ENCODE data around the gene RPH3AL. TPM values are rescaled to one million over a fixed set of nuclear protein-coding genes. Genes with fewer than 3 reads are reported as not detected.

Gene RPH3AL
- total RNA-seq, 1 donor from 2014 or later, result 6.1 TPM

DNA sequence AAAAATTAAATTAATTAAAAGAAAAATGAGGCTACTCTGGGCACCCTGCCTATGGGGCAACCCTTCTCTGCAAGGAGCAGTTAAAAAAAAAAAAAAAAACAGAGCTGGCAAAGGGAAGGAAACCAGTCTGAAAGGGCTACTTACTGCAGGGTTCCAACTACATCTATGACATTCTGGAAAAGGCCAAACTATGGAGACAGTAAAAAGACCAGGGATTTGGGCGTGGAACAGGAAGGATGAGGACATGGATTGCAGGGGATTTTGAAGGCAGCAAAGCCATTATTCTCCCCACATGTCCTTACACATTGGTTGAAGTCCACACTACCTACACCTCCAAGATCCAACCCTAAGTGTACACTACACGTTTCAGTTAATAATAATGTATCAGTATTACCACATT is 4.6 kb downstream of the RPH3AL start:
- Histone ChIP-seq H3K4me3 (ENCODE audit: low read depth, low read length) (no peak overlapping the region), H3K36me3 (ENCODE audit: control insufficient read depth, insufficient read depth, low read length) (no peaks in the 10 kb centered on the region), H3K27me3 (ENCODE audit: control insufficient read depth, insufficient read depth, low read length) (no peaks in the 10 kb centered on the region)
- no peak for FAIRE-seq
- DNase-seq (ENCODE audit: low read depth), result no peak
- TF ChIP-seq, protein P1, sequence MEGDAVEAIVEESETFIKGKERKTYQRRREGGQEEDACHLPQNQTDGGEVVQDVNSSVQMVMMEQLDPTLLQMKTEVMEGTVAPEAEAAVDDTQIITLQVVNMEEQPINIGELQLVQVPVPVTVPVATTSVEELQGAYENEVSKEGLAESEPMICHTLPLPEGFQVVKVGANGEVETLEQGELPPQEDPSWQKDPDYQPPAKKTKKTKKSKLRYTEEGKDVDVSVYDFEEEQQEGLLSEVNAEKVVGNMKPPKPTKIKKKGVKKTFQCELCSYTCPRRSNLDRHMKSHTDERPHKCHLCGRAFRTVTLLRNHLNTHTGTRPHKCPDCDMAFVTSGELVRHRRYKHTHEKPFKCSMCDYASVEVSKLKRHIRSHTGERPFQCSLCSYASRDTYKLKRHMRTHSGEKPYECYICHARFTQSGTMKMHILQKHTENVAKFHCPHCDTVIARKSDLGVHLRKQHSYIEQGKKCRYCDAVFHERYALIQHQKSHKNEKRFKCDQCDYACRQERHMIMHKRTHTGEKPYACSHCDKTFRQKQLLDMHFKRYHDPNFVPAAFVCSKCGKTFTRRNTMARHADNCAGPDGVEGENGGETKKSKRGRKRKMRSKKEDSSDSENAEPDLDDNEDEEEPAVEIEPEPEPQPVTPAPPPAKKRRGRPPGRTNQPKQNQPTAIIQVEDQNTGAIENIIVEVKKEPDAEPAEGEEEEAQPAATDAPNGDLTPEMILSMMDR (IDR thresholded peaks at IDR 0.05; ENCODE audit: insufficient read depth, low read length, severe bottlenecking), result no peak

DNA sequence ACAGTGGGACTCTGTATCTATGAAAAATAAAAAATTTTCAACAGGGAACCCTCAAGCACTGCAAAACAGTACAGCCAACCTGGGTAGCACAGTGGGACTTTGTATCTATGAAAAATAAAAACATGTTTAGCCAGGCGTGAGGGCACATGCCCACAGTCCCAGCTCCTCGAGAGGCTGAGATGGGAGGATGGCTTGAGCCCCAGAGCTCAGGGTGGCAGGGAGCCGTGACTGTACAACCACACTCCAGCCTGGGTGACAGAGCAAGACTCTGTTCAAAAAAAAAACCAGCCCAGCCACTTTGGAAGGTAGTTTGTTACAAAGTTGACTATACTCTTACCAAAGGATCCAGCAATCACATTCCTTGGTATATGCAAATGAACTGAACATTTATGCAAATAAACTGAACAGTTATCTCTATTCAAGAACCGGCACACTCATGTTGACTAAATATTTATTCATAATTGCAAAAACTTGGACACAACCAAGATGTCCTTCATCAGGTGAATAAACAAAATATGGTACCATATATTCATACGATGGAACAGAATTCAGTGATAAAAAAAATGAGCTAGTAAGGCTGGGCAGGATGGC is 5.2 kb downstream of the RPH3AL start:
- Histone ChIP-seq H3K36me3 (ENCODE audit: control insufficient read depth, insufficient read depth, low read length) (no peaks in the 10 kb centered on the region), H3K4me3 (ENCODE audit: low read depth, low read length) (no peak overlapping the region), H3K27me3 (ENCODE audit: control insufficient read depth, insufficient read depth, low read length) (no peaks in the 10 kb centered on the region)
- TF ChIP-seq, protein P1 (IDR thresholded peaks at IDR 0.05; ENCODE audit: insufficient read depth, low read length, severe bottlenecking), result no peak
- DNase-seq (ENCODE audit: low read depth) (no peak), FAIRE-seq (no peak)

DNA sequence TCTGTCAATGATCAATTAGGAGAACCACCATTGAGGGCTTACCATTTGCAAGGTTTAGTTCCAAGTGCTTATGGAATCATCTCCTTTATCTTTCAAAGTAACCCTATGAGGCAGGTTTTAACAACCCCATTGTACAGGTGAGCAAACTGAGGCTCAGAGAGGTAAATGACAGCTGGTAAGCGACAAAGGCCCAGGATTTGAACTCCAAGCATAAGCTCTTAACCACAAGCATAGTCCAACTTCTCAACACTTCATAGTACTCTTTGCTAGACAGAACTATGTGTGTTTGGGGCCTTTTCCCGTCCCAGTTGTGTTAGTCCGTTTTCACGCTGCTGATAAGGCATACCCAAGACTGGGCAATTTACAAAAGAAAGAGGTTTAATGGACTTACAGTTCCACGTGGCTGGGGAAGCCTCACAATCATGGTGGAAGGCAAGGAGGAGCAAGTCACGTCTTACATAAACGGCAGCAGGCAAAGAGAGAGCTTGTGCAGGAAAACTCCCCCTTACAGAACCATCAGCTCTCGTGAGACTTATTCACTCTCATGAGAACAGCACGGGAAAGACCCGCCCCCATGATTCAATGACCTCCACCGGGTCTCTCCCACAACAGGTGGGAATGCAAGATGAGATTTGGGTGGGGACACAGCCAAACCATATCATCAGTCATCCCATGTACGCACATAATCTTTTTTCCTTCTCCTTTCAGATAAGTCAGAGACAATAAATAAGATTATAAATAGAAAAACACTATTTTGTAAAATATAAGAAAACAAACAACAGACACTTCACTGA is 6.4 kb downstream of the RPH3AL start:
- no peak for FAIRE-seq
- H3K36me3 ChIP-seq (ENCODE audit: control insufficient read depth, insufficient read depth, low read length), result no peaks in the 10 kb centered on the region
- no peak overlapping the region for H3K4me3 ChIP-seq (ENCODE audit: low read depth, low read length)
- H3K27me3 ChIP-seq (ENCODE audit: control insufficient read depth, insufficient read depth, low read length), result no peaks in the 10 kb centered on the region
- no peak for DNase-seq (ENCODE audit: low read depth)
- TF ChIP-seq, protein P1 (IDR thresholded peaks at IDR 0.05; ENCODE audit: insufficient read depth, low read length, severe bottlenecking), result no peak

DNA sequence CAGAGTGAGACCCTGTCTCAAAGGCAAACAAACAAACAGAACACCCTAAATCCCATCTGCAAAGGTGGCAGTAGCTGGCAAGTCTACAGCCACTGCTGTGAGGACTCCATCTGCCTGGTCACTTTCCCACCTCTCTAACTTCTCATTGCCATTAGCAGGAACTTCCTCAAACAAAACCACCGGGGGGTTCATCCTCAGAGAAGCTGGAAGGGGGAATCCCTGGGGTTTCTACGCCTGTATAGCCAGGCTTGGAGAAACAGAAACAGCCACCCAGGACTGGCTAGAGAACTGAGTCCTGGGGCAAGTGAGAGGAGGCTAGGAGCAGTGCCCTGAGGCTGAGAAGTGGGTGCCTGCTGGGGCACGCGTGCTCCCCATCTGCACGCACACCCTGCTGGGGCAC is 7.3 kb downstream of the RPH3AL start:
- Histone ChIP-seq H3K36me3 (ENCODE audit: control insufficient read depth, insufficient read depth, low read length) (no peaks in the 10 kb centered on the region), H3K4me3 (ENCODE audit: low read depth, low read length) (no peak overlapping the region), H3K27me3 (ENCODE audit: control insufficient read depth, insufficient read depth, low read length) (no peaks in the 10 kb centered on the region)
- FAIRE-seq, result no peak
- TF ChIP-seq, protein P1 (IDR thresholded peaks at IDR 0.05; ENCODE audit: insufficient read depth, low read length, severe bottlenecking), result no peak
- no peak for DNase-seq (ENCODE audit: low read depth)

DNA sequence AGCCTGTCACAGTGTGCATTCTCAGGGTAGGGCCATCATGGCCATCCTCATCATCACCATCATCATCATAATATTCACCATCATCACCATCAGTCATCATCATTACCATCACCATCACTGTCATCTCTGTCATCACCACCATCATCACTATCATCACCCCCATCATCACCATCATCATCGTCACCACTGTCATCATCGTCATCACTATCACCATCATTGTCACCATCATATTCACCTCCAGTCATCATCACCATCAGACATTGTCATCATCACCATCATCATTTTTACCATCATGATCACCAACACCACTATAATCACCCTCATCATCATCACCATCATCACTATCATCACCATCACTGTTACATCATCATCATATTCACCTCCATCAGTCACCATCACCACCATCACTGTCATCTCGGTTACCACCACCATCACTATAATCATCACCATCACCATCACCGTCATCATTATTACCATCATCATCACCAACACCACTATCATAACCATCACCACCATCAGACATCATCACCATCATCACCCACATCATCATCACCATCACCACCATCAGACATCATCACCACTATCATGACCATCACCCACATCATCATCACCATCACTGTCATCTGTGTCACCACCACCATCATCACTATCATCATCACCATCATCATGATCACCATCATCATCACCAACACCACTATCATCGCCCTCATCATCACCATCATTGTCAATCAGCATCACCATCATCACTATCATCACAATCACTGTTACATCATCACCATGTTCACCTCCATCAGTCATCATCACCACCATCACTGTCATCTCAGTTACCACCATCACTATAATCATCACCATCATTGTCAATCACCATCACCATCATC is 8.5 kb downstream of the RPH3AL start:
- TF ChIP-seq, protein P1 (IDR thresholded peaks at IDR 0.05; ENCODE audit: insufficient read depth, low read length, severe bottlenecking), result no peak
- Histone ChIP-seq H3K36me3 (ENCODE audit: control insufficient read depth, insufficient read depth, low read length) (no peaks in the 10 kb centered on the region), H3K4me3 (ENCODE audit: low read depth, low read length) (no peak overlapping the region), H3K27me3 (ENCODE audit: control insufficient read depth, insufficient read depth, low read length) (no peaks in the 10 kb centered on the region)
- DNase-seq (ENCODE audit: low read depth) (no peak), FAIRE-seq (peak; percentile 98)

Measured in bronchial epithelial cell (primary cell).